Activated CD8-positive, alpha-beta T cell treated with anti-CD3 and anti-CD28 coated beads for 36 hours (primary cell): ENCODE measurements around the gene ADD3. TPM values are rescaled to one million over a fixed set of nuclear protein-coding genes. Genes with fewer than 3 reads are reported as not detected.
"Not testable (repeated sequence)": the region's sequence is repeated elsewhere in the genome, so short reads cannot be mapped to it uniquely, and the experiment has no call there.

Experiments
- ATAC-seq: fragments of 200-7000 bp; cut with Tn5 transposase; one replicate; pipeline ENCODE4 v1.10.0; 2021; ENCODE audit warnings: mild to moderate bottlenecking, moderate library complexity
- CTCF ChIA-PET: fragments of 350-600 bp; sonication (Branson Sonifier 250); formaldehyde crosslinking; loops from one replicate; lab custom pipeline; 2021; ENCODE audit warnings: antibody characterized with exemption; lab: Charles Lee
- POLR2A ChIA-PET: fragments of 350-600 bp; sonication (Branson Sonifier 250); formaldehyde crosslinking; loops from one replicate; lab custom pipeline; 2021; ENCODE audit warnings: antibody characterized with exemption; lab: Charles Lee
- DNase-seq: peaks from one replicate; pipeline ENCODE4 v3.0.0-alpha.2; 2020
- H3K27ac Mint-ChIP-seq: one replicate; pipeline ENCODE4 v1.8.0; 2021; ENCODE audit warnings: mild to moderate bottlenecking, mixed read lengths
- H3K27me3 Mint-ChIP-seq: one replicate; pipeline ENCODE4 v1.8.0; 2021; ENCODE audit warnings: mixed read lengths
- H3K36me3 Mint-ChIP-seq: one replicate; pipeline ENCODE4 v1.8.0; 2021; ENCODE audit warnings: low read depth, mixed read lengths
- H3K4me1 Mint-ChIP-seq: one replicate; pipeline ENCODE4 v1.8.0; 2021; ENCODE audit warnings: low read depth, mixed read lengths
- H3K4me3 Mint-ChIP-seq: one replicate; pipeline ENCODE4 v1.8.0; 2021; ENCODE audit warnings: mild to moderate bottlenecking, moderate library complexity, mixed read lengths
- H3K9me3 Mint-ChIP-seq: one replicate; pipeline ENCODE4 v1.8.0; 2021; ENCODE audit warnings: mixed read lengths
- CTCF ChIP-seq: fragments of 200-600 bp; IDR thresholded peaks from one replicate; pipeline ENCODE4 v1.8.0; 2022; ENCODE audit warnings: antibody characterized with exemption, mild to moderate bottlenecking
- intact Hi-C: fragments of 100-400 bp; cut with micrococcal nuclease; formaldehyde crosslinking; loops from one replicate; pipeline ENCODE4 v1.10.0; 2022
- total RNA-seq, 2 experiments: library from RNA; stranded (reverse); gene quantifications; one replicate each; pipeline ENCODE4 v1.2.3, GENCODE V29; 2021

Gene ADD3
- total RNA-seq, 2 experiments from 2014 or later, result 66.8 to 77.0 TPM

GRCh38 chr10:109979215-109979614, 28.6 kb upstream of the ADD3 start:
- intact Hi-C loops, result no loop called here
- no peak overlapping the region for H3K27ac Mint-ChIP-seq

GRCh38 chr10:109981650-109982049, 26.1 kb upstream of the ADD3 start:
- H3K9me3 Mint-ChIP-seq, result no peaks in the 10 kb centered on the region
- DNase-seq (no peak), ATAC-seq (no peak)
- peaks cover 13% of the 10 kb centered on the region for H3K4me1 Mint-ChIP-seq
- TF ChIP-seq CTCF, result no peak
- no peaks in the 10 kb centered on the region for H3K27me3 Mint-ChIP-seq
- no peak overlapping the region for H3K27ac Mint-ChIP-seq
- H3K4me3 Mint-ChIP-seq, result no peak overlapping the region
- H3K36me3 Mint-ChIP-seq, result no peaks in the 10 kb centered on the region
- POLR2A ChIA-PET, result no interaction called here
- CTCF ChIA-PET, result interaction anchor here (1.3 to 2.3 kb wide), 5 partner anchors 9 to 292 kb away, joined by 3 to 9 read pairs (median 6); no protein-coding TSS in a partner anchor
- intact Hi-C loops, result no loop called here

More at GRCh38 chr10:109979215-109979614, 28.6 kb upstream of the ADD3 start:
- CTCF ChIA-PET, result interaction anchor here (0.7 to 4.4 kb wide), 27 partner anchors 9 to 158 kb away, joined by 3 to 32 read pairs (median 4); no protein-coding TSS in a partner anchor
- POLR2A ChIA-PET, result no interaction called here
- Mint-ChIP-seq H3K9me3 (no peaks in the 10 kb centered on the region), H3K4me3 (no peak overlapping the region), H3K4me1 (peaks cover 15% of the 10 kb centered on the region), H3K36me3 (no peaks in the 10 kb centered on the region), H3K27me3 (no peaks in the 10 kb centered on the region)
- no peak for TF ChIP-seq CTCF
- no peak for ATAC-seq
- DNase-seq, result no peak

GRCh38 chr10:109982123-109982522, 25.7 kb upstream of the ADD3 start:
- Mint-ChIP-seq H3K4me3 (no peak overlapping the region), H3K4me1 (peaks cover 8% of the 10 kb centered on the region), H3K36me3 (no peaks in the 10 kb centered on the region), H3K27ac (no peak overlapping the region), H3K9me3 (no peaks in the 10 kb centered on the region), H3K27me3 (no peaks in the 10 kb centered on the region)
- intact Hi-C loops, result no loop called here
- no peak for ATAC-seq
- ChIA-PET POLR2A (no interaction called here), CTCF (interaction anchor here (1.3 to 2.3 kb wide), 4 partner anchors 9 to 291 kb away, joined by 3 to 9 read pairs (median 6); no protein-coding TSS in a partner anchor)
- no peak for DNase-seq
- TF ChIP-seq CTCF, result no peak

DNA sequence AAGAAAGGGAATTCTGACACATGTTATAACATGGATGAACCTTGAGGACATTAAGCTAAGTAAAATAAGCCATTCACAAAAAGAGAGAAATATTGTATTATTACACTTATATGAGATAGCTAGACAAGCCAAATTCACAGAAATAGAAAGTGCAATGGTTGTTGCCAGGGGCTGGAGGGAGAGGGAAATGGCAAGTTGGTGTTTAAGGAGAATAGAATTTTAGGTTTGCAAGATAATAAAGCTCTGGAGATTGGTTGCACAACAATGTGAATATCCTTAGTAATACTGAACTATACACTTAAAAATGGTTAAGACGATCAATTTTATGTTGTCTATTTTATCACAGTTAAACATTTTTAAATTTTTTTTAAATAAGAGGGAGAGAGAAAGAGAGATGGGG, 25.0 kb upstream of the ADD3 start:
- intact Hi-C loops, result no loop called here
- no peak for DNase-seq
- H3K4me1 Mint-ChIP-seq, result peaks cover 7% of the 10 kb centered on the region
- H3K36me3 Mint-ChIP-seq, result no peaks in the 10 kb centered on the region
- CTCF ChIA-PET, result interaction anchor here (1.3 to 2.3 kb wide), 4 partner anchors 9 to 290 kb away, joined by 3 to 9 read pairs (median 6); no protein-coding TSS in a partner anchor
- H3K27me3 Mint-ChIP-seq, result no peaks in the 10 kb centered on the region
- TF ChIP-seq CTCF, result no peak
- ATAC-seq, result no peak
- no peaks in the 10 kb centered on the region for H3K9me3 Mint-ChIP-seq
- no peak overlapping the region for H3K4me3 Mint-ChIP-seq
- POLR2A ChIA-PET, result no interaction called here
- no peak overlapping the region for H3K27ac Mint-ChIP-seq

GRCh38 chr10:109984013-109984412, 23.8 kb upstream of the ADD3 start:
- no peak for TF ChIP-seq CTCF
- intact Hi-C loops, result no loop called here
- ChIA-PET CTCF (no interaction called here), POLR2A (no interaction called here)
- H3K36me3 Mint-ChIP-seq, result no peaks in the 10 kb centered on the region
- no peak overlapping the region for H3K27ac Mint-ChIP-seq
- no peak for DNase-seq
- no peaks in the 10 kb centered on the region for H3K9me3 Mint-ChIP-seq
- H3K4me3 Mint-ChIP-seq, result no peak overlapping the region
- H3K4me1 Mint-ChIP-seq, result peaks cover 1% of the 10 kb centered on the region
- H3K27me3 Mint-ChIP-seq, result no peaks in the 10 kb centered on the region
- no peak for ATAC-seq

- H3K4me3 Mint-ChIP-seq, CTCF ChIA-PET, H3K36me3 Mint-ChIP-seq, H3K4me1 Mint-ChIP-seq, H3K27ac Mint-ChIP-seq, intact Hi-C loops, ATAC-seq, POLR2A ChIA-PET, H3K27me3 Mint-ChIP-seq, H3K9me3 Mint-ChIP-seq, DNase-seq: not testable (repeated sequence)
These were observed 22.0 kb upstream of the ADD3 start for GRCh38 chr10:109985768-109986167.
